PC-3 (cell line): ENCODE results near the gene ABHD12B. TPM values are rescaled to one million over a fixed set of nuclear protein-coding genes. Genes with fewer than 3 reads are reported as not detected.

Experiments
- ATAC-seq: fragments of 200-7000 bp; cut with Tn5 transposase; 2 replicates; pipeline ENCODE4 v1.9.1; 2020; ENCODE audit warnings: mild to moderate bottlenecking, moderate library complexity
- BruUV-seq: library from RNA; stranded (reverse); fragments of 400-500 nt; replicated peaks from 2 replicates; lab custom pipeline; 2021; lab: Mats Ljungman, UMichigan
- CTCF ChIA-PET: fragments of 300-600 bp; sonication (Branson Sonifier 250); formaldehyde crosslinking; loops from one replicate; lab custom pipeline; 2022; ENCODE audit warnings: antibody characterized with exemption; lab: Charles Lee
- POLR2A ChIA-PET: fragments of 300-600 bp; sonication (Branson Sonifier 250); formaldehyde crosslinking; loops from one replicate; lab custom pipeline; 2022; ENCODE audit warnings: antibody characterized with exemption; ENCODE audit not compliant: unreplicated experiment; lab: Charles Lee
- DNase-seq: peaks from one replicate; pipeline ENCODE4 v3.0.0-alpha.2; 2015
- H2AFZ ChIP-seq: fragments of 300-600 bp; sonication (generic); 2 replicates; pipeline ENCODE4 v1.6.0; 2016; ENCODE audit warnings: antibody characterized with exemption, low read length
- H3F3A ChIP-seq: fragments of 300-600 bp; sonication (generic); one replicate; pipeline ENCODE4 v1.6.0; 2017; ENCODE audit warnings: antibody characterized with exemption, low read length, control low read depth, mild to moderate bottlenecking; ENCODE audit not compliant: unreplicated experiment
- H3K27ac ChIP-seq: fragments of 300-600 bp; sonication (generic); 2 replicates; pipeline ENCODE4 v1.5.1; 2016; ENCODE audit warnings: mild to moderate bottlenecking, low read length
- H3K27me3 ChIP-seq: fragments of 300-600 bp; sonication (generic); 2 replicates; pipeline ENCODE4 v1.6.1; 2016; ENCODE audit warnings: low read length, mixed read lengths
- H3K36me3 ChIP-seq: fragments of 300-600 bp; sonication (generic); 2 replicates; pipeline ENCODE4 v1.6.1; 2016; ENCODE audit warnings: low read depth, mixed run types, low read length, mixed read lengths
- H3K4me1 ChIP-seq: fragments of 300-600 bp; sonication (generic); 2 replicates; pipeline ENCODE4 v1.5.1; 2016; ENCODE audit warnings: low read length; ENCODE audit not compliant: insufficient read depth
- H3K4me2 ChIP-seq: fragments of 300-600 bp; sonication (generic); 2 replicates; pipeline ENCODE4 v1.6.0; 2016; ENCODE audit warnings: low read length
- H3K4me3 ChIP-seq: fragments of 300-600 bp; sonication (generic); 2 replicates; pipeline ENCODE4 v1.5.1; 2016; ENCODE audit warnings: mild to moderate bottlenecking, low read length, mixed read lengths
- H3K79me2 ChIP-seq: fragments of 300-600 bp; sonication (generic); 2 replicates; pipeline ENCODE4 v1.6.1; 2017; ENCODE audit warnings: low read length, mixed read lengths
- H3K9ac ChIP-seq: fragments of 300-600 bp; sonication (generic); 2 replicates; pipeline ENCODE4 v1.6.0; 2016; ENCODE audit warnings: mild to moderate bottlenecking, low read length
- H3K9me2 ChIP-seq: fragments of 300-600 bp; sonication (generic); replicated peaks from 2 replicates; pipeline ENCODE4 v1.6.1; 2016; ENCODE audit warnings: mixed run types, low read length, mixed read lengths
- H3K9me3 ChIP-seq: fragments of 300-600 bp; sonication (generic); 2 replicates; pipeline ENCODE4 v1.6.1; 2016; ENCODE audit warnings: low read length, mixed read lengths
- H4K20me1 ChIP-seq: fragments of 300-600 bp; sonication (generic); 2 replicates; pipeline ENCODE4 v1.6.1; 2016; ENCODE audit warnings: low read length, mixed read lengths
- CTCF ChIP-seq: fragments of 300-600 bp; sonication (generic); conservative IDR thresholded peaks from 2 replicates; pipeline ENCODE4 v1.5.1; 2017; ENCODE audit warnings: antibody characterized with exemption, low read depth, mild to moderate bottlenecking, low read length
- EZH2 ChIP-seq: fragments of 300-600 bp; sonication (generic); IDR thresholded peaks from one replicate; pipeline ENCODE4 v1.6.1; 2017; ENCODE audit warnings: antibody characterized with exemption, mild to moderate bottlenecking, low read length; ENCODE audit not compliant: unreplicated experiment
- EZH2phosphoT487 ChIP-seq: fragments of 300-600 bp; sonication (generic); IDR thresholded peaks from 2 replicates; pipeline ENCODE4 v1.6.1; 2018; ENCODE audit warnings: mild to moderate bottlenecking, antibody characterized with exemption, low read length, borderline replicate concordance
- intact Hi-C: fragments of 100-400 bp; cut with micrococcal nuclease; formaldehyde crosslinking; loops from 2 replicates; pipeline ENCODE4 v1.9.0; 2023
- total RNA-seq: library from RNA; depleted of rRNA; stranded (reverse); fragments of >200 nt; gene quantifications from 2 replicates; pipeline ENCODE4 v1.2.3, GENCODE V29; 2014

ABHD12B gene
- total RNA-seq, 1 experiment from 2014 or later = not detected

- H4K20me1 ChIP-seq = no peaks in the 10 kb centered on the region
- no peak overlapping the region for H3K4me2 ChIP-seq
- no peak overlapping the region for H2AFZ ChIP-seq
- H3K4me1 ChIP-seq = no peaks in the 10 kb centered on the region
- CTCF ChIA-PET = no interaction called here
- DNase-seq (peak; percentile 15), ATAC-seq (no peak)
- no peak overlapping the region for H3K9ac ChIP-seq
- POLR2A ChIA-PET = no interaction called here
- TF ChIP-seq EZH2 (no peak), CTCF (no peak), EZH2phosphoT487 (no peak)
- H3F3A ChIP-seq = no peaks in the 10 kb centered on the region
- H3K27me3 ChIP-seq = no peaks in the 10 kb centered on the region
- H3K79me2 ChIP-seq = no peaks in the 10 kb centered on the region
- no peak overlapping the region for H3K27ac ChIP-seq
- H3K9me3 ChIP-seq = no peaks in the 10 kb centered on the region
- H3K4me3 ChIP-seq = no peak overlapping the region
- H3K9me2 ChIP-seq = no peaks in the 10 kb centered on the region
- intact Hi-C loops = no loop called here
- peaks cover 43% of the 10 kb centered on the region for H3K36me3 ChIP-seq
- no TSS peak for BruUV-seq
Observed at GRCh38 chr14:50920482-50921230, 48.8 kb downstream of the ABHD12B start.

GRCh38 chr14:50922803-50923202 is 51.0 kb downstream of the ABHD12B start:
- no peaks in the 10 kb centered on the region for H3K9me2 ChIP-seq
- DNase-seq (no peak), ATAC-seq (no peak)
- BruUV-seq = no TSS peak
- no peak overlapping the region for H2AFZ ChIP-seq
- H3K4me2 ChIP-seq = no peak overlapping the region
- ChIA-PET CTCF (no interaction called here), POLR2A (no interaction called here)
- TF ChIP-seq CTCF (no peak), EZH2phosphoT487 (no peak), EZH2 (no peak)
- no peaks in the 10 kb centered on the region for H4K20me1 ChIP-seq
- H3K36me3 ChIP-seq = peaks cover 31% of the 10 kb centered on the region
- H3K79me2 ChIP-seq = no peaks in the 10 kb centered on the region
- H3K4me1 ChIP-seq = no peaks in the 10 kb centered on the region
- H3K4me3 ChIP-seq = no peak overlapping the region
- no peak overlapping the region for H3K9ac ChIP-seq
- no peaks in the 10 kb centered on the region for H3K9me3 ChIP-seq
- H3K27me3 ChIP-seq = no peaks in the 10 kb centered on the region
- H3K27ac ChIP-seq = no peak overlapping the region
- intact Hi-C loops = no loop called here
- H3F3A ChIP-seq = no peaks in the 10 kb centered on the region

- CTCF ChIA-PET = no interaction called here
- H3K36me3 ChIP-seq = peaks cover 35% of the 10 kb centered on the region
Observed at GRCh38 chr14:50924236-50924635, 52.4 kb downstream of the ABHD12B start.

More at GRCh38 chr14:50924236-50924635, 52.4 kb downstream of the ABHD12B start:
- Histone ChIP-seq H3K4me1 (no peaks in the 10 kb centered on the region), H2AFZ (no peak overlapping the region), H3K4me2 (no peak overlapping the region), H3K4me3 (no peak overlapping the region), H3F3A (no peaks in the 10 kb centered on the region), H3K79me2 (no peaks in the 10 kb centered on the region), H3K9me2 (no peaks in the 10 kb centered on the region), H3K27me3 (no peaks in the 10 kb centered on the region), H3K9me3 (no peaks in the 10 kb centered on the region), H4K20me1 (no peaks in the 10 kb centered on the region), H3K27ac (no peak overlapping the region), H3K9ac (no peak overlapping the region)
- DNase-seq (no peak), ATAC-seq (no peak)
- BruUV-seq = no TSS peak
- intact Hi-C loops = no loop called here
- POLR2A ChIA-PET = no interaction called here
- no peak for TF ChIP-seq EZH2phosphoT487
- no peak for TF ChIP-seq EZH2
- no peak for TF ChIP-seq CTCF
